Neural cell (in vitro differentiated cells): ENCODE results near the gene P2RY14. TPM values are rescaled to one million over a fixed set of nuclear protein-coding genes. Genes with fewer than 3 reads are reported as not detected.

ENCODE experiments used
- H2AFZ ChIP-seq: fragments of 200-600, 300-800 bp; sonication (generic), shearing (Covaris generic); 2 replicates; pipeline ENCODE4 v1.6.0; 2014; ENCODE audit warnings: low read depth, mild to moderate bottlenecking, antibody characterized with exemption, low read length, moderate library complexity
- H3F3A ChIP-seq: fragments of 200-600 bp; shearing (Covaris generic); 2 replicates; pipeline ENCODE4 v1.6.1; 2016; ENCODE audit warnings: mild to moderate bottlenecking, moderate library complexity, mixed read lengths, antibody characterized with exemption, low read length; ENCODE audit not compliant: insufficient read depth, poor library complexity, severe bottlenecking
- H3K27ac ChIP-seq: fragments of 200-600, 300-800 bp; sonication (generic), shearing (Covaris generic); 2 replicates; pipeline ENCODE4 v1.5.1; 2014; ENCODE audit warnings: mild to moderate bottlenecking, low read length, moderate library complexity
- H3K27me3 ChIP-seq: fragments of 300-800, 200-600 bp; sonication (generic), shearing (Covaris generic); 2 replicates; pipeline ENCODE4 v1.6.0; 2014; ENCODE audit warnings: mild to moderate bottlenecking, low read depth, low read length, moderate library complexity; ENCODE audit not compliant: insufficient read depth
- H3K36me3 ChIP-seq: fragments of 300-800, 200-600 bp; sonication (generic), shearing (Covaris generic); 2 replicates; pipeline ENCODE4 v1.5.1; 2014; ENCODE audit warnings: mild to moderate bottlenecking, antibody characterized with exemption, low read length, moderate library complexity; ENCODE audit not compliant: insufficient read depth
- H3K4me2 ChIP-seq: fragments of 300-800, 200-600 bp; sonication (generic), shearing (Covaris generic); 2 replicates; pipeline ENCODE4 v1.6.0; 2014; ENCODE audit warnings: mild to moderate bottlenecking, low read length
- H3K4me3 ChIP-seq: fragments of 300-800, 200-600 bp; sonication (generic), shearing (Covaris generic); 2 replicates; pipeline ENCODE4 v1.5.1; 2014; ENCODE audit warnings: mild to moderate bottlenecking, low read length, moderate library complexity
- H3K79me2 ChIP-seq: fragments of 200-600 bp; shearing (Covaris generic); replicated peaks from 2 replicates; pipeline ENCODE4 v1.6.0; 2014; ENCODE audit warnings: mild to moderate bottlenecking, low read length, moderate library complexity; ENCODE audit not compliant: insufficient read depth
- H3K9ac ChIP-seq: fragments of 300-800, 200-600 bp; sonication (generic), shearing (Covaris generic); 2 replicates; pipeline ENCODE4 v1.6.1; 2016; ENCODE audit warnings: mild to moderate bottlenecking, low read length, mixed read lengths
- H3K9me2 ChIP-seq: fragments of 200-600 bp; shearing (Covaris generic); 2 replicates; pipeline ENCODE4 v1.6.1; 2016; ENCODE audit warnings: mild to moderate bottlenecking, low read length, mixed read lengths; ENCODE audit not compliant: insufficient read depth
- H3K9me3 ChIP-seq: fragments of 200-600, 300-800 bp; sonication (generic), shearing (Covaris generic); 2 replicates; pipeline ENCODE4 v1.6.1; 2016; ENCODE audit warnings: mild to moderate bottlenecking, mixed run types, low read length, moderate library complexity, mixed read lengths
- H4K20me1 ChIP-seq: fragments of 200-600 bp; shearing (Covaris generic); 2 replicates; pipeline ENCODE4 v1.6.1; 2016; ENCODE audit warnings: mild to moderate bottlenecking, mixed run types; ENCODE audit not compliant: insufficient read depth
- EP300 ChIP-seq: fragments of 450-650 bp; conservative IDR thresholded peaks from 2 replicates; pipeline ENCODE4 v1.6.1; 2014; ENCODE audit warnings: antibody characterized with exemption, mild to moderate bottlenecking, moderate library complexity; ENCODE audit not compliant: poor library complexity, severe bottlenecking
- EZH2 ChIP-seq: fragments of 200-600, 300-800 bp; shearing (Covaris generic), sonication (generic); IDR thresholded peaks from 2 replicates; pipeline ENCODE4 v1.6.1; 2014; ENCODE audit warnings: antibody characterized with exemption, low read length, borderline replicate concordance, mild to moderate bottlenecking; ENCODE audit not compliant: insufficient read depth, poor library complexity, severe bottlenecking
- MXI1 ChIP-seq: fragments of 450-650 bp; conservative IDR thresholded peaks from 2 replicates; pipeline ENCODE4 v1.6.1; 2014; ENCODE audit warnings: antibody characterized with exemption, mild to moderate bottlenecking; ENCODE audit not compliant: poor library complexity, severe bottlenecking
- POLR2AphosphoS5 ChIP-seq: IDR thresholded peaks from 2 replicates; pipeline ENCODE4 v1.6.1; 2012
- RAD21 ChIP-seq: fragments of 450-650 bp; conservative IDR thresholded peaks from 2 replicates; pipeline ENCODE4 v1.6.1; 2014; ENCODE audit warnings: antibody characterized with exemption, mild to moderate bottlenecking, moderate library complexity
- SMC3 ChIP-seq: fragments of 450-650 bp; conservative IDR thresholded peaks from 2 replicates; pipeline ENCODE4 v1.6.1; 2014; ENCODE audit warnings: antibody characterized with exemption, mild to moderate bottlenecking, moderate library complexity; ENCODE audit not compliant: poor library complexity
- TAF1 ChIP-seq: IDR thresholded peaks from 2 replicates; pipeline ENCODE4 v1.6.1; 2012; ENCODE audit warnings: low read depth
- polyA plus RNA-seq: library from polyadenylated mRNA; depleted of rRNA; stranded (reverse); fragments of >200 nt; gene quantifications from 2 replicates; pipeline ENCODE4 v1.2.3, GENCODE V29; 2014
- TF ChIP-seq, protein P1 (sequence below): fragments of 450-650 bp; IDR thresholded peaks from 2 replicates; pipeline ENCODE4 v1.5.1; 2014; ENCODE audit warnings: antibody characterized with exemption, mild to moderate bottlenecking, moderate library complexity; ENCODE audit not compliant: poor library complexity, severe bottlenecking
- TF ChIP-seq, protein P2 (sequence below): IDR thresholded peaks from 2 replicates; pipeline ENCODE4 v1.6.1; 2012; ENCODE audit warnings: borderline replicate concordance

Gene P2RY14
- polyA plus RNA-seq, 1 donor from 2014 or later = not detected

DNA sequence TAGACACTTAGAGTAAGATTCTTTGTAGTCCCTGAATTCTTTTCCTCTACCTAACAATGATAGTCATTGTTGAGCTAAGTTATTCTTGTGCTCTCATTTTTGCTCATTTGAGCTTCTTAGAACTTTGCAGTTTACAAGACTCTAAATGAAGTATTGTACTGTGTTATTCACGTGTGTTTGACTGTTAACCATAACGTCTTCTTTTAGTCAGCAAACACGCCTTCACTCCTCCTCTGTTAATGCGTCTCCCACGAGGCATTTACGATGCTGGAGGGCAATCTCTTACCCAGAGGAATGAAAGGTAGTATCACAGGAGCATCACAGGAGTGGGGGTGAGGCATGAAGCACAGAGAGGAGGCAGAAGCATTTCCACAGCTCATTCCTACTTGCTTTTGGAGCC lies 14.8 kb upstream of the P2RY14 start:
- H2AFZ ChIP-seq = no peak overlapping the region
- no peaks in the 10 kb centered on the region for H3K9me3 ChIP-seq
- H3K79me2 ChIP-seq = no peaks in the 10 kb centered on the region
- TF ChIP-seq RAD21 = no peak
- TF ChIP-seq, protein P1, sequence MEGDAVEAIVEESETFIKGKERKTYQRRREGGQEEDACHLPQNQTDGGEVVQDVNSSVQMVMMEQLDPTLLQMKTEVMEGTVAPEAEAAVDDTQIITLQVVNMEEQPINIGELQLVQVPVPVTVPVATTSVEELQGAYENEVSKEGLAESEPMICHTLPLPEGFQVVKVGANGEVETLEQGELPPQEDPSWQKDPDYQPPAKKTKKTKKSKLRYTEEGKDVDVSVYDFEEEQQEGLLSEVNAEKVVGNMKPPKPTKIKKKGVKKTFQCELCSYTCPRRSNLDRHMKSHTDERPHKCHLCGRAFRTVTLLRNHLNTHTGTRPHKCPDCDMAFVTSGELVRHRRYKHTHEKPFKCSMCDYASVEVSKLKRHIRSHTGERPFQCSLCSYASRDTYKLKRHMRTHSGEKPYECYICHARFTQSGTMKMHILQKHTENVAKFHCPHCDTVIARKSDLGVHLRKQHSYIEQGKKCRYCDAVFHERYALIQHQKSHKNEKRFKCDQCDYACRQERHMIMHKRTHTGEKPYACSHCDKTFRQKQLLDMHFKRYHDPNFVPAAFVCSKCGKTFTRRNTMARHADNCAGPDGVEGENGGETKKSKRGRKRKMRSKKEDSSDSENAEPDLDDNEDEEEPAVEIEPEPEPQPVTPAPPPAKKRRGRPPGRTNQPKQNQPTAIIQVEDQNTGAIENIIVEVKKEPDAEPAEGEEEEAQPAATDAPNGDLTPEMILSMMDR = no peak
- TF ChIP-seq, protein P2, sequence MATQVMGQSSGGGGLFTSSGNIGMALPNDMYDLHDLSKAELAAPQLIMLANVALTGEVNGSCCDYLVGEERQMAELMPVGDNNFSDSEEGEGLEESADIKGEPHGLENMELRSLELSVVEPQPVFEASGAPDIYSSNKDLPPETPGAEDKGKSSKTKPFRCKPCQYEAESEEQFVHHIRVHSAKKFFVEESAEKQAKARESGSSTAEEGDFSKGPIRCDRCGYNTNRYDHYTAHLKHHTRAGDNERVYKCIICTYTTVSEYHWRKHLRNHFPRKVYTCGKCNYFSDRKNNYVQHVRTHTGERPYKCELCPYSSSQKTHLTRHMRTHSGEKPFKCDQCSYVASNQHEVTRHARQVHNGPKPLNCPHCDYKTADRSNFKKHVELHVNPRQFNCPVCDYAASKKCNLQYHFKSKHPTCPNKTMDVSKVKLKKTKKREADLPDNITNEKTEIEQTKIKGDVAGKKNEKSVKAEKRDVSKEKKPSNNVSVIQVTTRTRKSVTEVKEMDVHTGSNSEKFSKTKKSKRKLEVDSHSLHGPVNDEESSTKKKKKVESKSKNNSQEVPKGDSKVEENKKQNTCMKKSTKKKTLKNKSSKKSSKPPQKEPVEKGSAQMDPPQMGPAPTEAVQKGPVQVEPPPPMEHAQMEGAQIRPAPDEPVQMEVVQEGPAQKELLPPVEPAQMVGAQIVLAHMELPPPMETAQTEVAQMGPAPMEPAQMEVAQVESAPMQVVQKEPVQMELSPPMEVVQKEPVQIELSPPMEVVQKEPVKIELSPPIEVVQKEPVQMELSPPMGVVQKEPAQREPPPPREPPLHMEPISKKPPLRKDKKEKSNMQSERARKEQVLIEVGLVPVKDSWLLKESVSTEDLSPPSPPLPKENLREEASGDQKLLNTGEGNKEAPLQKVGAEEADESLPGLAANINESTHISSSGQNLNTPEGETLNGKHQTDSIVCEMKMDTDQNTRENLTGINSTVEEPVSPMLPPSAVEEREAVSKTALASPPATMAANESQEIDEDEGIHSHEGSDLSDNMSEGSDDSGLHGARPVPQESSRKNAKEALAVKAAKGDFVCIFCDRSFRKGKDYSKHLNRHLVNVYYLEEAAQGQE = no peak
- no peak for TF ChIP-seq TAF1
- TF ChIP-seq EP300 = no peak
- no peaks in the 10 kb centered on the region for H3F3A ChIP-seq
- no peaks in the 10 kb centered on the region for H3K36me3 ChIP-seq
- H3K4me2 ChIP-seq = no peak overlapping the region
- H3K9ac ChIP-seq = no peak overlapping the region
- H3K9me2 ChIP-seq = no peaks in the 10 kb centered on the region
- H3K27ac ChIP-seq = no peak overlapping the region
- H4K20me1 ChIP-seq = peaks cover 3% of the 10 kb centered on the region
- H3K4me3 ChIP-seq = no peak overlapping the region
- no peaks in the 10 kb centered on the region for H3K27me3 ChIP-seq

DNA sequence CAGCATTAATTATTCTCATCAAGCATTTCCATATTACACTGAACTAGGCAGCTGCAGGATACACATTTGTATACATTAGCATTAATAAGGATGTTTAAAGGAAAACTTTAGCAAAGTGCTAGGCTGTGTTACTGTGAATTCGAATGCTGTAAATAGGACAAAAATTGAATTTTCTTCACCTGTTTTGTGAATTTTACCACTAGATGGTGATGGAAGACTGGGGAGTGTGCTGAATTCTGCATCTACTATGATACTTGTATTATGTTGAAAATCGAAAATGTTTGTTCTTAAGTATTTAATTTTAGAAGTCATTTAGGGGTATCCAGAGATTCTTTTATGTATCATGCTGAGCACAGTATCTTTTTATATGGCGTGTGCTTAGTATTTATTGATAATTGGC lies 12.3 kb upstream of the P2RY14 start:
- Histone ChIP-seq H3K9me2 (no peaks in the 10 kb centered on the region), H3K4me3 (no peak overlapping the region)

More for the DNA sequence above, 12.3 kb upstream of the P2RY14 start:
- Histone ChIP-seq H3K27ac (no peak overlapping the region), H3K36me3 (no peaks in the 10 kb centered on the region), H2AFZ (no peak overlapping the region), H3F3A (no peaks in the 10 kb centered on the region), H3K4me2 (no peak overlapping the region), H3K79me2 (no peaks in the 10 kb centered on the region), H3K27me3 (no peaks in the 10 kb centered on the region), H4K20me1 (no peaks in the 10 kb centered on the region), H3K9ac (no peak overlapping the region), H3K9me3 (no peaks in the 10 kb centered on the region)
- TF ChIP-seq MXI1 (no peak), SMC3 (peak; percentile 42), POLR2AphosphoS5 (no peak), RAD21 (peak; percentile 54), EP300 (no peak), EZH2 (no peak), TAF1 (no peak)
- TF ChIP-seq, protein P1 = peak; percentile 43
- TF ChIP-seq, protein P2 = no peak
